Suprapubic skin (tissue), 4 donors: ENCODE measurements around the gene RPL37A.

Experiments used
- EP300 ChIP-seq: sonication (generic); formaldehyde crosslinking; IDR thresholded peaks from one replicate; pipeline ENCODE4 v1.6.1; 2017; ENCODE audit warnings: antibody characterized with exemption
- POLR2A ChIP-seq, 2 donors: fragments of 450-650 bp; IDR thresholded peaks; one replicate each; pipeline ENCODE4 v1.6.1; 2017; ENCODE audit warnings: antibody characterized with exemption in 2 of 2, mild to moderate bottlenecking in 2 of 2, moderate library complexity in 2 of 2
- POLR2AphosphoS5 ChIP-seq, 3 donors: sonication (generic); formaldehyde crosslinking; IDR thresholded peaks; one replicate each; pipeline ENCODE4 v1.6.1; 2017; ENCODE audit warnings: antibody characterized with exemption in 3 of 3
- TF ChIP-seq, protein P1 (sequence below), 2 donors: fragments of 200-600 bp in 1 of 2; fragments of 450-650 bp in 1 of 2; sonication (generic) in 1 of 2; IDR thresholded peaks; one replicate each; pipeline ENCODE4 v1.5.1; 2016 to 2019; ENCODE audit warnings: antibody characterized with exemption in 2 of 2, mild to moderate bottlenecking in 1 of 2, moderate library complexity in 1 of 2

DNA sequence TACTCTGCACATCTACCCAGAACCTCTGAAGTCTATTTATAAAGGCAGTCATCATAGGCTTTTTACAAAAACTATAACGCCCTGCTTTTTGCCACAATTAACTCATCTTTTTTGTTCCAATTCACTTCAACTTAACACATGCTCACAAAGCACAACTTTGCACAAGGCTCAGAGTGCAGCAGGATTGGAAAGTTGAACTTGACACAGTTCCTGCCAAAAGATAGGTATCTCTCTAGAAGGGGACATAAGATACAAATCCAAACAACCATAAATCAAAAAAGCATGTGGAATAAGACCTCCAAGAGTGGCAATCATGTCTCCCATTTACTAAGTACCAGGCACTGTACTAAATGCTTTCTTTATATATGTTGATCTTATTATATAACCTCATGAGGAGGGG lies 36.2 kb downstream of the RPL37A start:
- no peak for TF ChIP-seq POLR2A (IDR thresholded peaks at IDR 0.05)
- TF ChIP-seq, protein P1, sequence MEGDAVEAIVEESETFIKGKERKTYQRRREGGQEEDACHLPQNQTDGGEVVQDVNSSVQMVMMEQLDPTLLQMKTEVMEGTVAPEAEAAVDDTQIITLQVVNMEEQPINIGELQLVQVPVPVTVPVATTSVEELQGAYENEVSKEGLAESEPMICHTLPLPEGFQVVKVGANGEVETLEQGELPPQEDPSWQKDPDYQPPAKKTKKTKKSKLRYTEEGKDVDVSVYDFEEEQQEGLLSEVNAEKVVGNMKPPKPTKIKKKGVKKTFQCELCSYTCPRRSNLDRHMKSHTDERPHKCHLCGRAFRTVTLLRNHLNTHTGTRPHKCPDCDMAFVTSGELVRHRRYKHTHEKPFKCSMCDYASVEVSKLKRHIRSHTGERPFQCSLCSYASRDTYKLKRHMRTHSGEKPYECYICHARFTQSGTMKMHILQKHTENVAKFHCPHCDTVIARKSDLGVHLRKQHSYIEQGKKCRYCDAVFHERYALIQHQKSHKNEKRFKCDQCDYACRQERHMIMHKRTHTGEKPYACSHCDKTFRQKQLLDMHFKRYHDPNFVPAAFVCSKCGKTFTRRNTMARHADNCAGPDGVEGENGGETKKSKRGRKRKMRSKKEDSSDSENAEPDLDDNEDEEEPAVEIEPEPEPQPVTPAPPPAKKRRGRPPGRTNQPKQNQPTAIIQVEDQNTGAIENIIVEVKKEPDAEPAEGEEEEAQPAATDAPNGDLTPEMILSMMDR (IDR thresholded peaks at IDR 0.05): no peak
- no peak for TF ChIP-seq POLR2AphosphoS5 (IDR thresholded peaks at IDR 0.05)
- no peak for TF ChIP-seq EP300
